Naive thymus-derived CD8-positive, alpha-beta T cell (primary cell): ENCODE measurements around the gene NAALADL1. TPM values are rescaled to one million over a fixed set of nuclear protein-coding genes. Genes with fewer than 3 reads are reported as not detected.

ENCODE experiments used
- ATAC-seq, 2 donors: fragments of 150-1000 bp; cut with Tn5 transposase in 1 of 2; sonication (Bioruptor Pico), chemical (Tn5 transposase) in 1 of 2; 1 replicate in 1 of 2; 2 replicates in 1 of 2; pipeline ENCODE4 v1.10.0; 2021; ENCODE audit warnings: mild to moderate bottlenecking in 2 of 2, moderate library complexity in 2 of 2
- POLR2A ChIA-PET: fragments of 350-600 bp; sonication (Branson Sonifier 250); formaldehyde crosslinking; loops from one replicate; lab custom pipeline; 2021; ENCODE audit warnings: antibody characterized with exemption; lab: Charles Lee
- DNase-seq, 10 donors: peaks; one replicate each; pipeline versions ENCODE4 v3.0.0 to v3.0.0-alpha.2; 2020 to 2022
- H3K27ac Mint-ChIP-seq, 10 donors: one replicate each; pipeline ENCODE4 v1.8.0; 2020 to 2022; ENCODE audit warnings: mild to moderate bottlenecking in 10 of 10, mixed read lengths in 10 of 10, moderate library complexity in 4 of 10, inconsistent platforms in 1 of 10
- H3K27me3 Mint-ChIP-seq, 5 donors: one replicate each; pipeline ENCODE4 v1.8.0; 2021 to 2022; ENCODE audit warnings: mixed read lengths in 5 of 5
- H3K36me3 Mint-ChIP-seq, 3 donors: one replicate each; pipeline ENCODE4 v1.8.0; 2020 to 2022; ENCODE audit warnings: mixed read lengths in 3 of 3, mild to moderate bottlenecking in 2 of 3, inconsistent platforms in 1 of 3
- H3K4me1 Mint-ChIP-seq, 4 donors: one replicate each; pipeline ENCODE4 v1.8.0; 2021 to 2022; ENCODE audit warnings: mixed read lengths in 4 of 4
- H3K4me3 Mint-ChIP-seq, 10 donors: one replicate each; pipeline ENCODE4 v1.8.0; 2020 to 2022; ENCODE audit warnings: mild to moderate bottlenecking in 10 of 10, mixed read lengths in 10 of 10, moderate library complexity in 6 of 10, inconsistent platforms in 1 of 10
- H3K9me3 Mint-ChIP-seq, 9 donors: one replicate each; pipeline ENCODE4 v1.8.0; 2020 to 2022; ENCODE audit warnings: mixed read lengths in 9 of 9, mild to moderate bottlenecking in 3 of 9, inconsistent platforms in 1 of 9, moderate library complexity in 1 of 9
- polyA plus RNA-seq, 3 donors: library from polyadenylated mRNA; unstranded; fragments of 300-500 nt; fragmentation: Illumina TruSeq; gene quantifications; one replicate each; pipeline ENCODE4 v1.2.3, GENCODE V29; 2021
- total RNA-seq, 8 experiments: library from RNA in 2 of 8; stranded (reverse) in 2 of 8; gene quantifications; one replicate each; pipeline ENCODE4 v1.2.3 and lab custom pipeline; 2021 to 2026

The NAALADL1 gene
- total and polyA plus RNA-seq, 5 experiments from 2014 or later: 14.0 to 33.9 (median 22.2) TPM

DNA sequence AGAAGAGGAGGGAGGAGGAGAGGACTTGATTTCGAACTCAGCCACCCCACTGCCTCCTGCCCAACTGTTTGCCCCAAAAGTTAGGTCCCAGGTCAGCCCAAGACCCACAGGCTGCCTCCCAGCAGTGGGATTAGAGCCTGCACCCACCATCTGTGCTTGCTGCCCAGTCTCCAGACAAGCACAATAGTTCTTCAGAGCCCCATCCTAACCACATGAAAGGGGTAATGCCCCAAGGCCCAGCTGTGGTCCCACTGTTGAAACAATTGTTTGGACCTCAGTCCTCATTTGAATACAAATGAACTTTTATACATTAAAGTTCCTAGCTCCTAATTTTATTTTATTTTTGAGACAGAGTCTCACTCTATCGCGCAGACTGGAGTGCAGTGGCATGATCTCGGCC is 32.3 kb upstream of the NAALADL1 start:
- peaks cover 3 to 6% (median 5%) of the 10 kb centered on the region in 4 donors for H3K4me1 Mint-ChIP-seq
- H3K27me3 Mint-ChIP-seq: no peaks in the 10 kb centered on the region
- H3K4me3 Mint-ChIP-seq: no peak overlapping the region
- POLR2A ChIA-PET: interaction anchor here (0.7 to 1.4 kb wide), 2 partner anchors 21 to 151 kb away, joined by 3 to 5 read pairs; partner anchors contain the start of gene TM7SF2
- H3K36me3 Mint-ChIP-seq: peaks cover 0 to 30% (median 2%) of the 10 kb centered on the region in 3 donors
- DNase-seq (no peak), ATAC-seq (no peak)
- H3K9me3 Mint-ChIP-seq: no peaks in the 10 kb centered on the region
- no peak overlapping the region for H3K27ac Mint-ChIP-seq

DNA sequence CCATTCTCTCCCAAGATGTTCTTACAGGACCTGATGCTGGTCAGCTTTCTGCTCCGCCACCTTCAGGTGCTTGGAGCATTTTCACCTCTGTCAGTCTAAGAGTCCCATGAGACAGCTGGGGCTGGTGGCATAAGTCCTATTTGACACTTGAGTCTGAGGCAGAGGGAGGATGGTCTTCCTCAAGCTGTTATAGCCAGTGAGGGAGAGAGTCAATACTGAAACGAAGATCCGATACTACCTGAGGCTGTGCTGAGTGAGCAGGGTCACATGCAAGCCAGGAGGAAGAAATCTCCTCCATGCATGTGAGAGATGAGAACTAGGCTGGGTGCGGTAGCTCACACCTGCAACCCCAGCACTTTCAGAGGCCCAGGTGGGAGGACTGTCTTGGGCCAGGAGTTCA is 31.3 kb upstream of the NAALADL1 start:
- Mint-ChIP-seq H3K36me3 (peaks cover 0 to 32% (median 2%) of the 10 kb centered on the region in 3 donors), H3K27ac (peak overlapping the region in 2 of 10 donors; percentile 25 to 69), H3K4me1 (peaks cover 9 to 13% (median 12%) of the 10 kb centered on the region in 4 donors), H3K9me3 (no peaks in the 10 kb centered on the region), H3K27me3 (no peaks in the 10 kb centered on the region), H3K4me3 (no peak overlapping the region)
- POLR2A ChIA-PET: interaction anchor here (0.7 to 1.4 kb wide), 2 partner anchors 22 to 31 kb away, joined by 3 read pairs; partner anchors contain the start of gene TM7SF2
- ATAC-seq (no peak), DNase-seq (no peak)

DNA sequence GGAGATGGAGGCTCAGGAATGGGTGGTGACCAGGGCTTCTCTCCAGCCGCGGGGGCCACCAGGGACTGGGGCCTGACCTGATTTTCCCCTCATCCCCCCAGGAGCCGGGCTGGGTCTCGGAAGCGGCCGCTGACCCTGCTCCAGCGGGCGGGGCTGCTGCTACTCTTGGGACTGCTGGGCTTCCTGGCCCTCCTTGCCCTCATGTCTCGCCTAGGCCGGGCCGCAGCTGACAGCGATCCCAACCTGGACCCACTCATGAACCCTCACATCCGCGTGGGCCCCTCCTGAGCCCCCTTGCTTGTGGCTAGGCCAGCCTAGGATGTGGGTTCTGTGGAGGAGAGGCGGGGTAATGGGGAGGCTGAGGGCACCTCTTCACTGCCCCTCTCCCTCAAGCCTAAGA is 29.5 kb upstream of the NAALADL1 start:
- ATAC-seq (no peak), DNase-seq (no peak)
- H3K4me3 Mint-ChIP-seq: no peak overlapping the region
- POLR2A ChIA-PET: interaction anchor here (0.6 to 3.2 kb wide), 3 partner anchors 8 to 1110 kb away, joined by 3 to 18 read pairs (median 4); partner anchors contain the start of genes TM7SF2 and VPS51
- H3K27me3 Mint-ChIP-seq: peaks cover 0 to 2% (median 0%) of the 10 kb centered on the region in 5 donors
- no peaks in the 10 kb centered on the region for H3K9me3 Mint-ChIP-seq
- H3K27ac Mint-ChIP-seq: no peak overlapping the region
- H3K4me1 Mint-ChIP-seq: peaks cover 17 to 30% (median 27%) of the 10 kb centered on the region in 4 donors
- H3K36me3 Mint-ChIP-seq: peaks cover 0 to 32% (median 2%) of the 10 kb centered on the region in 3 donors

DNA sequence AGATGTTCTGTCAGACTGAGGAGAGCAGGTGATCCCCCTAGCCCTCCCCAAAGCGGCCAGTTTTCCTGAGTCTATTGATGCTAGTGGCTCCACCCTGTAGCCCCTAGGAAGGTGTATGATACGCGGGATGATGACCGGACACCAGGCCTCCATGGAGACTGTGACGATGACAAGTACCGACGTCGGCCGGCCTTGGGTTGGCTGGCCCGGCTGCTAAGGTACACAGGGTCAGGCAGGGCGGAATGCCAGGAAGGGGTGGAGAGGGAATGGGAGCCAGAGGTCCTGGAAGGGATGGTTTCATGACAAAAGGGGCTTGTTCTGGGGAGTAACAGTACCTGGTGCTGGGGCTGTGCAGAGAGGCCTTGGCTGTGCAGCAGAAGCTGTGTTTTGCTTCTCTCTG is 28.9 kb upstream of the NAALADL1 start:
- POLR2A ChIA-PET: interaction anchor here (0.6 to 4.6 kb wide), 3 partner anchors 8 to 24 kb away, joined by 3 to 48 read pairs (median 18); partner anchors contain the start of genes TM7SF2 and VPS51
- Mint-ChIP-seq H3K4me3 (no peak overlapping the region), H3K9me3 (no peaks in the 10 kb centered on the region), H3K36me3 (peaks cover 0 to 32% (median 2%) of the 10 kb centered on the region in 3 donors), H3K27me3 (peaks cover 0 to 2% (median 0%) of the 10 kb centered on the region in 5 donors), H3K27ac (no peak overlapping the region), H3K4me1 (peaks cover 17 to 31% (median 27%) of the 10 kb centered on the region in 4 donors)
- DNase-seq (no peak), ATAC-seq (no peak)

DNA sequence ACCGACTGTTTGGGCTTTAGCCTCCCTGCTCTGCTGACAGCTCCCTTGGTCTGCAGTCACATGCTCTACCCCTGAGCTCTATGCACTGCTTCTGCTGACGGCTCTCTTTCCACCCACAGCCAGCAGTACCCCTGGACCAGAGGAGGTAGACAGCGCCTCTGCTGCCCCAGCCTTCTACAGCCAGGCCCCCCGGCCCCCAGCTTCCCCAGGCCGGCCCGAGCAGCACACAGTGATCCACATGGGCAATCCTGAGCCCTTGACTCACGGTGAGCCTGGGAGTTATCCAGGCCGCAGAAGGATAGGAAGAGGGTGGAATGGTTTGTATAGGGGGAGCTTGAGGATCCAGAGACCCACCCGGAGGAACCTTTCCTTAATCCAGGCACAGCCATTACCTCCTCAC is 28.5 kb upstream of the NAALADL1 start:
- Mint-ChIP-seq H3K9me3 (no peaks in the 10 kb centered on the region), H3K27ac (peak overlapping the region in 2 of 10 donors; percentile 20 to 49), H3K4me1 (peaks cover 17 to 31% (median 27%) of the 10 kb centered on the region in 4 donors), H3K36me3 (peaks cover 0 to 32% (median 2%) of the 10 kb centered on the region in 3 donors), H3K27me3 (peaks cover 0 to 2% (median 0%) of the 10 kb centered on the region in 5 donors), H3K4me3 (peak overlapping the region in 2 of 10 donors; percentile 44 to 55)
- ATAC-seq (no peak), DNase-seq (no peak)
- POLR2A ChIA-PET: interaction anchor here (3.2 to 4.6 kb wide), 2 partner anchors 9 to 25 kb away, joined by 18 to 48 read pairs; partner anchors contain the start of genes TM7SF2 and VPS51

DNA sequence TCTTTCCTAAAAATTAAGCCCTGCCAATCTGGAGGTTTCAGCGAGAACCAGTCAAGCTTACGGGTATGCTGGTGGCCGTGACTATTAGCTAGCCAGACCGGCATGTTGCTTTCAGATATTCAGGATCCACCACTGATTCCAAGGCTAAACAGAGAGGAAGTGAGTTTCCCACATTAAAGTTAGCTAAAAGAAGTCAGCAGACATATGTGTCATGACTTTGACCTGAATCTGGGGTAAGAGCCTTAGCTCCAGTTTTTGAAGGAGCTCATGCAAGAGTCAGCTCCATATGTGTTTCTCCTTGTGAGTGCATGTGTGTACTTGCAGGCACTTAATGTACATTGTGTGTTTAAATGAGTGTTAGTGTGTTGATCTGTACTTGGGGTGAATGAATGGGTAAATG is 27.1 kb upstream of the NAALADL1 start:
- ATAC-seq (no peak), DNase-seq (no peak)
- peak overlapping the region in 9 of 10 donors; percentile 25 to 99 (median 97) for H3K27ac Mint-ChIP-seq
- peaks cover 18 to 31% (median 27%) of the 10 kb centered on the region in 4 donors for H3K4me1 Mint-ChIP-seq
- H3K4me3 Mint-ChIP-seq: peak overlapping the region; percentile 86 to 99 (median 92)
- peaks cover 0 to 32% (median 2%) of the 10 kb centered on the region in 3 donors for H3K36me3 Mint-ChIP-seq
- peaks cover 0 to 2% (median 0%) of the 10 kb centered on the region in 5 donors for H3K27me3 Mint-ChIP-seq
- POLR2A ChIA-PET: interaction anchor here (1.4 to 4.6 kb wide), 5 partner anchors 10 to 71 kb away, joined by 3 to 48 read pairs (median 12); partner anchors contain the start of genes ARL2, TM7SF2, VPS51 and ZNHIT2
- no peaks in the 10 kb centered on the region for H3K9me3 Mint-ChIP-seq

DNA sequence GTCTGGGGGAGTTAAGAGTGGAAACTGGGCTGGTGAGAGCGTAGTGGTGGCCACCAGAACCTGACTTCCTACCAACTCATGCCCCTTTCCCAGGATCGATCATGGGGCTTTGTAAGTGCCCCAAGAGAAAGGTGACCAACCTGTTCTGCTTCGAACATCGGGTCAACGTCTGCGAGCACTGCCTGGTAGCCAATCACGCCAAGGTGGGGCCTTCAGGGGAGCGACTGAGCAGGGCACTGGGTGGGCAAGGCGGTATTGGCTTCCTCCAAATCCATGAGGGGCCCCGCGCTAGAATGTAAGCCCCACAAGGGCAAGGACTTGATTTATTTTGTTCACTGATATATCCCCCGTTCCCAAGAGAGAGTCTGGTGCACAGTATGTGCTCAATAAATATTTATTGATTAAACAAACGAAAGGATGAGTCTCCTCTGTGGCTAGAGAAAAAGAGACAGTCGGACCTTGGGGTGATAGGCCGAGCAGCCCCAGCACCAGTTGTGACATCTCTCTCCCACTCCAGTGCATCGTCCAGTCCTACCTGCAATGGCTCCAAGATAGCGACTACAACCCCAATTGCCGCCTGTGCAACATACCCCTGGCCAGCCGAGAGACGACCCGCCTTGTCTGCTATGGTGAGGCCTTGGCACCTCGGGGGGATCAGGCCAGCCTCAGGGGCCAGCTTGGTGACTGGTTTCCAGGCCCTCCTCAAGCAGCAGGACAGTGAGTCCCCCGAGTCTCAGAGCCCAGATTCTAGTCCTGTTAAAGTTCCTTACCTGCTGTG is 26.4 kb upstream of the NAALADL1 start:
- Mint-ChIP-seq H3K27me3 (peaks cover 0 to 2% (median 0%) of the 10 kb centered on the region in 5 donors), H3K9me3 (no peaks in the 10 kb centered on the region), H3K36me3 (peaks cover 0 to 32% (median 2%) of the 10 kb centered on the region in 3 donors), H3K4me1 (peaks cover 18 to 31% (median 27%) of the 10 kb centered on the region in 4 donors), H3K4me3 (peak overlapping the region; percentile 86 to 99 (median 92)), H3K27ac (peak overlapping the region; percentile 91 to 99 (median 98))
- no peak for ATAC-seq
- POLR2A ChIA-PET: interaction anchor here (1.4 to 4.6 kb wide), 6 partner anchors 11 to 70 kb away, joined by 3 to 48 read pairs (median 12); partner anchors contain the start of genes ARL2, FAU, MRPL49 and TM7SF2
- DNase-seq: no peak

DNA sequence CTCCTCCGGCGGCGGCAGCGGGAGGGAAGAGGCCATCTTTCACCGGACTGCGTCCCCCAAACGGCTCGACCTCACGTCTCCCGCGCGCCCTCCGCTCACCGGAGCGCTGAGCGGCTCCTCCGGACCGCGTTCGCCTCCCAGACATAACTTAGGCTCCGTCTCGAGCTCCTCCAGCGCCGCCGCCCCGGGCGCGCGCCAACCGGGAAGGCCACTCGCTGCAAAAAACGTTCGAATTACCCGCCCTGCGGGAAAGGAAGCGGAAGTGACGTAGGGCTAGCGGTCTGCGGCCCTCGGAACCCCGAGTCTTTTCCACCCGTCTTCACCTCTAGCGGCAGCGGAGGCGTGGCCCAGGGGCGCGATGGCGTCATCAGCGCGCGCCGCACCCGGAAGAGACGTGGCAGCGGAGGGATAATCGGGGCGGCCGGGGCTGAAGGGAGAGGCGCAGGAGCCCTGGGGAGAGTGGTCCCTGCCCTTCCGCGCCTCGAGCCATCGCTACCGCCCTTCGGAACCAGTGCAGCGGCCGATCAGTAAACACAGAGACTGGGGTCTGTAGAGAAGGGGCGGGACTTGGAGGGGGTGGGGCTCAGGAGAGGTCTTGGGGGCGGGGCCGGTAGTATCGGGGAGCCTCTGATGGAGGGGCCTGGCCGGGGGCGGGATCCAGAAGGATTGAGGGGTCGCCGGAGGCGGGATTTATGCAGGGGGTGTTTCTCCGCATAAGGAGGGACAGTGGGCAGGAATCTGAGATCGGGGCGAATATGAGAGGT is 25.7 kb upstream of the NAALADL1 start, which contains the start of the genes CDCA5 and ZFPL1:
Gene CDCA5 (minus strand): TSS at position 207 of the 764 bp plus-strand sequence. CDS start 62 bp downstream, at position 145.
Gene ZFPL1 (plus strand): TSS at position 389 of the 764 bp plus-strand sequence. CDS start 477 bp downstream, outside the sequence.
- peaks cover 18 to 31% (median 27%) of the 10 kb centered on the region in 4 donors for H3K4me1 Mint-ChIP-seq
- peak; percentile 88 to 92 for ATAC-seq
- peak; percentile 92 to 98 (median 96) for DNase-seq
- POLR2A ChIA-PET: interaction anchor here (1.0 to 4.6 kb wide), 8 partner anchors 11 to 57 kb away, joined by 3 to 48 read pairs (median 5); partner anchors contain the start of genes FAU, MRPL49, SAC3D1 and SNX15
- H3K27ac Mint-ChIP-seq: peak within 1 kb of the TSS; percentile 91 to 99 (median 98)
- H3K9me3 Mint-ChIP-seq: no peaks in the 10 kb centered on the region
- H3K4me3 Mint-ChIP-seq: peak within 1 kb of the TSS; percentile 86 to 99 (median 92)
- H3K27me3 Mint-ChIP-seq: peaks cover 0 to 2% (median 0%) of the 10 kb centered on the region in 5 donors
- peaks cover 0 to 29% (median under 1%) of the 10 kb centered on the region in 3 donors for H3K36me3 Mint-ChIP-seq

DNA sequence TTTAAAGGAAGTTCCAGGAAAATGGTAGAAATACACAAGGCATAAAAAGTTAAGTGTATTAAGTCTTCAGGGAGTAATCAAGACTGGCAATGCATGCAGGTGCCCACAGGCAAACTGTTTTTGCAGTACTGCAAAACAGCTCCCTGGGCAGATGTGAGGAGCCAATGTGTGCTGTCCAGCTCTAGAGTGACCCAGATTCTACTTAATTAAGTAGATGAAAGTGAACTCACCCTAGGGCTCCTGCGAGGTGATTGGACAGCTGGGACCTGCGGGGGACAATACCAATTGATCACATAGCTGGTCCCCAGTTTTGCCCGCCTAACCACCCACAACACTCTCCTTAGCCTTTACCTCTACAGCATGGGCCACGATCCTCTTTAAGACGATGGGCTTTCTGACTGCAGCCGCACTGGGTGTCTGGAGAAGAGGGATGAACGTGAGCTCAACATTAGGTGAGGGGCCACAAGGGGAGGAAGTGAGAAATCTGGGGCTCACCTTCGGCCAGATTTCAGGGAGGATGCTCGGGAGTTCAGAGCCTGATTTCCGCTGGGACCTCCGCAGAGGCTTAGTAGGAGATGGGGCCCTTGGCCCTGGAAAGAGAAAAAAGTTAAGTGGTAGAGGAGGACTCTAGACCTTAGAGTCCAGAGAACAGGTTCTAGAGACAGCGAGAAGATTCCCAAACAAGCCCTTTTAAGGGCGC is 24.9 kb upstream of the NAALADL1 start:
- H3K27me3 Mint-ChIP-seq: peaks cover 0 to 2% (median 0%) of the 10 kb centered on the region in 5 donors
- no peaks in the 10 kb centered on the region for H3K9me3 Mint-ChIP-seq
- no peak for DNase-seq
- peak overlapping the region; percentile 83 to 99 (median 97) for H3K27ac Mint-ChIP-seq
- H3K4me3 Mint-ChIP-seq: peak overlapping the region; percentile 86 to 99 (median 92)
- H3K4me1 Mint-ChIP-seq: peaks cover 16 to 36% (median 28%) of the 10 kb centered on the region in 4 donors
- POLR2A ChIA-PET: interaction anchor here (0.6 to 4.6 kb wide), 11 partner anchors 12 to 83 kb away, joined by 3 to 48 read pairs (median 3); partner anchors contain the start of genes FAU, MRPL49, SAC3D1 and SNX15
- peaks cover 0 to 22% (median 0%) of the 10 kb centered on the region in 3 donors for H3K36me3 Mint-ChIP-seq
- ATAC-seq: no peak

DNA sequence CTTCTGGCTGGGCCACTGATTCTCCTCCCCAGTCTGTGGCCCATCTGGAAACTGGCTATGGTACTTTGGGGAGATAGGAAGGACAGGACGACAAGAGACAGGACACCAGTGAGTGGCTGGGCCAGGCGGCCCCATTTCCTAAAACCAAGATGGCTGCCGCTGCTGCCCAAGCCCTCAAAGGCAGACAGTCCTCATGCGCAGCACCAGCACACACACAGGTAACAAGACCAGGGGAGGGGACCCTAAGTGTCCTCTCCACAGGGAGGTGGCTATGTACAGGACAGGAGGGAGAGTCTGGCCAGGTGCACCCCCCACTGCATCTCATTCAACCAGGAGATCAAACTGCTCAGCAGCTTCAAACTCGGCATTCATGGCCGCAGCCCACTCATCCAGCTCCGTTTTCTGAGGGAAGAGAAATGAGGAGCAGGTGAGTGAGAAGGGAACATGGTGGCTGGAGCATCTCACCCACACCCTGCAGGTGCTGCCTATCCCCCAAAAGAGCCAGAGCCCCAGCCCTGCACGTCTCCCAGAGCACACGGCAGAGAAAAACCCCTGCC is 20.5 kb upstream of the NAALADL1 start:
- Mint-ChIP-seq H3K27ac (peak overlapping the region in 1 of 10 donors; percentile 62), H3K4me3 (no peak overlapping the region), H3K9me3 (no peaks in the 10 kb centered on the region), H3K4me1 (peaks cover 6 to 22% (median 13%) of the 10 kb centered on the region in 4 donors), H3K27me3 (peaks cover 0 to under 1% (median 0%) of the 10 kb centered on the region in 5 donors), H3K36me3 (no peaks in the 10 kb centered on the region)
- DNase-seq (no peak), ATAC-seq (no peak)
- POLR2A ChIA-PET: interaction anchor here (0.6 to 0.9 kb wide), 4 partner anchors 38 to 1208 kb away, joined by 3 to 5 read pairs (median 4); partner anchors contain the start of genes ARL2 and SAC3D1
